OCI-LY1 (cell line): ENCODE results near the gene THSD7A.
"Not testable (repeated sequence)": the region's sequence is repeated elsewhere in the genome, so short reads cannot be mapped to it uniquely, and the experiment has no call there.

Experiments
- H2AFZ ChIP-seq: fragments of 200-600 bp; sonication (generic), shearing (Covaris generic); 2 replicates; pipeline ENCODE4 v1.6.0; 2014; ENCODE audit warnings: antibody characterized with exemption, mild to moderate bottlenecking, low read length
- H3F3A ChIP-seq: fragments of 200-600 bp; sonication (generic), shearing (Covaris generic); 2 replicates; pipeline ENCODE4 v1.6.0; 2014; ENCODE audit warnings: mild to moderate bottlenecking, antibody characterized with exemption, low read length, moderate library complexity; ENCODE audit not compliant: insufficient read depth
- H3K27ac ChIP-seq: fragments of 200-600 bp; sonication (generic); 2 replicates; pipeline ENCODE4 v1.5.1; 2014; ENCODE audit warnings: low read length, mixed run types, mild to moderate bottlenecking, low read depth; ENCODE audit not compliant: poor library complexity, severe bottlenecking
- H3K27me3 ChIP-seq: fragments of 200-600 bp; sonication (generic); 2 replicates; pipeline ENCODE4 v1.6.0; 2014; ENCODE audit warnings: antibody characterized with exemption, mild to moderate bottlenecking, low read length, moderate library complexity; ENCODE audit not compliant: insufficient read depth
- H3K36me3 ChIP-seq: fragments of 200-600 bp; sonication (generic); 2 replicates; pipeline ENCODE4 v1.6.1; 2014; ENCODE audit warnings: mild to moderate bottlenecking, antibody characterized with exemption, low read length, moderate library complexity, mixed read lengths; ENCODE audit not compliant: insufficient read depth
- H3K4me1 ChIP-seq: fragments of 200-600 bp; sonication (generic); 2 replicates; pipeline ENCODE4 v1.5.1; 2014; ENCODE audit warnings: mild to moderate bottlenecking, low read length, moderate library complexity; ENCODE audit not compliant: insufficient read depth, severe bottlenecking
- H3K4me2 ChIP-seq: fragments of 200-600 bp; sonication (generic), shearing (Covaris generic); 2 replicates; pipeline ENCODE4 v1.6.1; 2014; ENCODE audit warnings: low read length
- H3K4me3 ChIP-seq: fragments of 200-600 bp; sonication (generic); 2 replicates; pipeline ENCODE4 v1.5.1; 2014; ENCODE audit warnings: low read length, low read depth, mild to moderate bottlenecking, mixed read lengths; ENCODE audit not compliant: poor library complexity, severe bottlenecking
- H3K79me2 ChIP-seq: fragments of 200-600 bp; shearing (Covaris generic); 2 replicates; pipeline ENCODE4 v1.6.1; 2016; ENCODE audit warnings: mixed run types, low read length, mixed read lengths; ENCODE audit not compliant: insufficient read depth
- H3K9ac ChIP-seq: fragments of 200-600 bp; sonication (generic), shearing (Covaris generic); 2 replicates; pipeline ENCODE4 v1.6.1; 2014; ENCODE audit warnings: mild to moderate bottlenecking, low read length, mixed read lengths
- H3K9me2 ChIP-seq: fragments of 200-600 bp; sonication (generic), shearing (Covaris generic); 2 replicates; pipeline ENCODE4 v1.6.1; 2014; ENCODE audit warnings: low read depth, mild to moderate bottlenecking, low read length, mixed read lengths
- H3K9me3 ChIP-seq: fragments of 200-600 bp; shearing (Covaris generic); 2 replicates; pipeline ENCODE4 v1.6.1; 2014; ENCODE audit warnings: low read length, mixed read lengths
- H4K20me1 ChIP-seq: fragments of 200-600 bp; sonication (generic), shearing (Covaris generic); 2 replicates; pipeline ENCODE4 v1.6.0; 2016; ENCODE audit warnings: mild to moderate bottlenecking, low read length; ENCODE audit not compliant: insufficient read depth
- EZH2 ChIP-seq: fragments of 200-600 bp; sonication (generic), shearing (Covaris generic); IDR thresholded peaks from 2 replicates; pipeline ENCODE4 v1.8.0; 2017; ENCODE audit warnings: borderline replicate concordance, mixed run types, mild to moderate bottlenecking, antibody characterized with exemption, low read length, moderate library complexity, mixed read lengths
- TF ChIP-seq, protein P1 (sequence below): fragments of 200-600 bp; sonication (generic), shearing (Covaris generic); IDR thresholded peaks from 2 replicates; pipeline ENCODE4 v1.5.1; 2017; ENCODE audit warnings: mild to moderate bottlenecking, antibody characterized with exemption, low read length, moderate library complexity, mixed read lengths

Gene THSD7A

DNA sequence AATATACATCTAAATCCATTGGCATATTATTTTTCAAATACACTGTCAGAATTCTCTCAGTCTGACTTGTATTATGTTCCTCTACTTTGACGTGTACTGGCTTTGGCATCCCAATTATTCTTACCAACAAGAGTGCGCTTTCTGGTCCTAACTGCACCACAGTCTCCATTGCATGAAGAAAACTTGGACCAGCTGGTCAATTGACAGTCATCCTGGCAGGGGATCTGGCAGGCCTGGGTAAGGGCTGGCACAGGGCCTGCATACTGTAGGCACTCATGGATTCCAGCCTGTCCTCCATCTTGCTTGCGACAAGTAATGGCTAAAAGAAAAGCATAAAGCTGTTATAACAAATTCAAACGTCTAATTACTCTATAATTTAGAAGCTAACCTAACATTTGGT lies 384.9 kb downstream of the THSD7A start:
- Histone ChIP-seq H3K9me3 (no peaks in the 10 kb centered on the region), H3K4me1 (no peaks in the 10 kb centered on the region), H3K27me3 (no peaks in the 10 kb centered on the region), H3K9me2 (no peaks in the 10 kb centered on the region), H3K4me3 (no peak overlapping the region), H3F3A (no peaks in the 10 kb centered on the region), H3K4me2 (no peak overlapping the region), H3K36me3 (no peaks in the 10 kb centered on the region), H4K20me1 (no peaks in the 10 kb centered on the region), H3K9ac (no peak overlapping the region), H3K79me2 (no peaks in the 10 kb centered on the region), H2AFZ (no peak overlapping the region), H3K27ac (no peak overlapping the region)
- TF ChIP-seq, protein P1, sequence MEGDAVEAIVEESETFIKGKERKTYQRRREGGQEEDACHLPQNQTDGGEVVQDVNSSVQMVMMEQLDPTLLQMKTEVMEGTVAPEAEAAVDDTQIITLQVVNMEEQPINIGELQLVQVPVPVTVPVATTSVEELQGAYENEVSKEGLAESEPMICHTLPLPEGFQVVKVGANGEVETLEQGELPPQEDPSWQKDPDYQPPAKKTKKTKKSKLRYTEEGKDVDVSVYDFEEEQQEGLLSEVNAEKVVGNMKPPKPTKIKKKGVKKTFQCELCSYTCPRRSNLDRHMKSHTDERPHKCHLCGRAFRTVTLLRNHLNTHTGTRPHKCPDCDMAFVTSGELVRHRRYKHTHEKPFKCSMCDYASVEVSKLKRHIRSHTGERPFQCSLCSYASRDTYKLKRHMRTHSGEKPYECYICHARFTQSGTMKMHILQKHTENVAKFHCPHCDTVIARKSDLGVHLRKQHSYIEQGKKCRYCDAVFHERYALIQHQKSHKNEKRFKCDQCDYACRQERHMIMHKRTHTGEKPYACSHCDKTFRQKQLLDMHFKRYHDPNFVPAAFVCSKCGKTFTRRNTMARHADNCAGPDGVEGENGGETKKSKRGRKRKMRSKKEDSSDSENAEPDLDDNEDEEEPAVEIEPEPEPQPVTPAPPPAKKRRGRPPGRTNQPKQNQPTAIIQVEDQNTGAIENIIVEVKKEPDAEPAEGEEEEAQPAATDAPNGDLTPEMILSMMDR: no peak
- TF ChIP-seq EZH2: no peak

DNA sequence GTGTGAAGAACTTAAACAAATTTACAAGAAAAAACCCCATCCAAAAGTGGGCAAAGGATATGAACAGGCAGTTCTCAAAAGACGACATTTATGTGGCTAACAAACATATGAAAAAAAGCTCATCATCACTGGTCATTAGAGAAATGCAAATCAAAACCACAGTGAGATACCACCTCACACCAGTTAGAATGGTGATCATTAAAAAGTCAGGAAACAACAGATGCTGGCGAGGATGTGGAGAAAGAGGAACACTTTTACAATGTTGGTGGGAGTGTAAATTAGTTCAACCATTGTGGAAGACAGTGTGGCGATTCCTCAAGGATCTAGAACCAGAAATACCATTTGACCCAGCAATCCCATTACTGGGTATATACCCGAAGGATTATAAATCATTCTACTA lies 388.1 kb downstream of the THSD7A start:
- not testable (repeated sequence) for H3F3A ChIP-seq, H3K4me3 ChIP-seq, H3K27ac ChIP-seq, H3K9ac ChIP-seq, H3K9me2 ChIP-seq, H3K9me3 ChIP-seq, H3K36me3 ChIP-seq, H3K27me3 ChIP-seq, H3K4me2 ChIP-seq, H3K4me1 ChIP-seq, H2AFZ ChIP-seq, H3K79me2 ChIP-seq, H4K20me1 ChIP-seq

DNA sequence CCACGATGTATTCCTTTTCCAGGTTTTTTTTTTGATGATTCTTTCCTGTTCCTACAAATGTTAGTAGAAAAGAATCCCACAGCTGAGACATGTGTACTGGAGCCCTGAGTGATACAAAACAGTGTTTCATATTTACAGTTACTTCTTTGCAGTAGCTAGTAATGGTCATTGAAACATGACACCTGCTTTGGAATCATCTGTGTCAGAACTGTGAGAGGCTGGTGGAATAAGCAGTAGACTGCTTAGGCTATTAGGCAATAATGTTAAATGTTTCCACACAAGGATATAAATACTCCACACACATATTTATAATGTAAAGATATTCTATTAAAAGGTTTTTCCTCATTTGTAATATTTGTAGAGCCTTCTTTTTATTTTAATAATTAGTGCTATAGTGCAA lies 394.0 kb downstream of the THSD7A start:
- no peak overlapping the region for H3K4me3 ChIP-seq

More for the DNA sequence above, 394.0 kb downstream of the THSD7A start:
- no peaks in the 10 kb centered on the region for H3K9me3 ChIP-seq
- no peak overlapping the region for H2AFZ ChIP-seq
- H3K79me2 ChIP-seq: no peaks in the 10 kb centered on the region
- H3K27ac ChIP-seq: no peak overlapping the region
- H3F3A ChIP-seq: no peaks in the 10 kb centered on the region
- no peak overlapping the region for H3K4me2 ChIP-seq
- no peaks in the 10 kb centered on the region for H3K36me3 ChIP-seq
- TF ChIP-seq EZH2: no peak
- TF ChIP-seq, protein P1: no peak
- no peaks in the 10 kb centered on the region for H3K9me2 ChIP-seq
- no peaks in the 10 kb centered on the region for H4K20me1 ChIP-seq
- no peaks in the 10 kb centered on the region for H3K4me1 ChIP-seq
- no peak overlapping the region for H3K9ac ChIP-seq
- no peaks in the 10 kb centered on the region for H3K27me3 ChIP-seq
